H1 (cell line): ENCODE measurements around the gene CCNH. TPM values are rescaled to one million over a fixed set of nuclear protein-coding genes. Genes with fewer than 3 reads are reported as not detected.

ENCODE experiments used
- CTCF ChIA-PET: fragments of 300-600 bp; sonication (Branson Sonifier 250); formaldehyde crosslinking; loops from one replicate; lab custom pipeline; 2021; ENCODE audit not compliant: partially characterized antibody; lab: Charles Lee
- POLR2A ChIA-PET: fragments of 300-600 bp; sonication (Branson Sonifier 250); formaldehyde crosslinking; loops from one replicate; lab custom pipeline; 2021; ENCODE audit warnings: inconsistent platforms; ENCODE audit not compliant: partially characterized antibody; lab: Charles Lee
- DNase-seq, 2 experiments: peaks; one replicate each; pipeline versions ENCODE4 v3.0.0 to v3.0.0-alpha.2; 2010 to 2022; ENCODE audit warnings: low spot score in 2 of 2, low read depth in 1 of 2, mixed read lengths in 1 of 2
- FAIRE-seq: peaks from 2 replicates; lab custom pipeline; 2011; peaks lifted over from hg19 to GRCh38; lab: Jason Lieb, UNC
- H2AFZ ChIP-seq: 2 replicates; pipeline ENCODE4 v1.8.1; 2012; ENCODE audit warnings: low read length, inconsistent platforms
- H2AK5ac ChIP-seq: 2 replicates; pipeline ENCODE4 v1.6.1; 2013; ENCODE audit warnings: low read depth, low read length
- H2BK120ac ChIP-seq: replicated peaks from 2 replicates; pipeline ENCODE3; 2013; ENCODE audit warnings: low read depth, low read length, inconsistent platforms
- H2BK12ac ChIP-seq: 2 replicates; pipeline ENCODE4 v1.6.1; 2013; ENCODE audit warnings: low read depth, low read length
- H2BK15ac ChIP-seq: 2 replicates; pipeline ENCODE4 v1.6.1; 2013; ENCODE audit warnings: low read length
- H2BK20ac ChIP-seq: 2 replicates; pipeline ENCODE4 v1.6.1; 2013; ENCODE audit warnings: low read length
- H2BK5ac ChIP-seq: 2 replicates; pipeline ENCODE4 v1.6.1; 2013; ENCODE audit warnings: low read depth, low read length
- H3K14ac ChIP-seq: 2 replicates; pipeline ENCODE4 v1.6.1; 2013; ENCODE audit warnings: inconsistent platforms; ENCODE audit not compliant: insufficient read length
- H3K18ac ChIP-seq: 2 replicates; pipeline ENCODE4 v1.6.1; 2013; ENCODE audit warnings: low read length; ENCODE audit errors: extremely low read depth
- H3K23ac ChIP-seq: 2 replicates; pipeline ENCODE4 v1.6.1; 2013; ENCODE audit warnings: inconsistent platforms; ENCODE audit not compliant: insufficient read length
- H3K23me2 ChIP-seq: 2 replicates; pipeline ENCODE4 v1.6.1; 2013; ENCODE audit warnings: low read depth, low read length
- H3K27ac ChIP-seq: 2 replicates; pipeline ENCODE4 v1.6.1; 2011; ENCODE audit warnings: low read depth, low read length, inconsistent platforms
- H3K27me3 ChIP-seq, 4 experiments: replicated peaks in 1 of 4; 1 replicate in 1 of 4; 2 replicates in 3 of 4; pipeline versions ENCODE4 v1.6.1 to v1.8.1; 2011 to 2013; ENCODE audit warnings: low read length in 3 of 4, mild to moderate bottlenecking in 3 of 4, inconsistent platforms in 2 of 4, mixed read lengths in 2 of 4, moderate library complexity in 1 of 4; ENCODE audit not compliant: control insufficient read depth in 3 of 4, insufficient read depth in 3 of 4; ENCODE audit errors: extremely low read depth in 1 of 4
- H3K36me3 ChIP-seq, 4 experiments: 2 replicates each; pipeline versions ENCODE4 v1.6.1 to v1.8.1; 2011 to 2013; ENCODE audit warnings: mild to moderate bottlenecking in 4 of 4, low read length in 3 of 4, moderate library complexity in 2 of 4, control low read depth in 1 of 4, inconsistent platforms in 1 of 4; ENCODE audit not compliant: insufficient read depth in 4 of 4, control insufficient read depth in 2 of 4
- H3K4ac ChIP-seq: replicated peaks from 2 replicates; pipeline ENCODE3; 2013; ENCODE audit warnings: low read length, low read depth, mixed read lengths, inconsistent platforms; ENCODE audit not compliant: insufficient read length
- H3K4me1 ChIP-seq, 4 experiments: replicated peaks in 1 of 4; 1 replicate in 1 of 4; 2 replicates in 3 of 4; pipeline versions ENCODE4 v1.6.1 to v1.8.1; 2011 to 2013; ENCODE audit warnings: low read length in 3 of 4, inconsistent platforms in 2 of 4, mixed read lengths in 1 of 4; ENCODE audit not compliant: insufficient read depth in 4 of 4, control insufficient read depth in 3 of 4
- H3K4me2 ChIP-seq, 2 experiments: 2 replicates each; pipeline versions ENCODE4 v1.6.1 to v1.8.1; 2011 to 2013; ENCODE audit warnings: low read depth in 2 of 2, low read length in 2 of 2, control low read depth in 1 of 2, inconsistent platforms in 1 of 2, mild to moderate bottlenecking in 1 of 2; ENCODE audit not compliant: insufficient read depth in 1 of 2
- H3K4me3 ChIP-seq, 4 experiments: fragments of 200-600, 300-600 bp in 1 of 4; sonication (generic), shearing (Covaris generic), sonication (Bioruptor Twin) in 1 of 4; 2 replicates each; pipeline versions ENCODE4 v1.5.1 to v1.8.1; 2011 to 2016; ENCODE audit warnings: low read length in 4 of 4, low read depth in 3 of 4, control low read depth in 2 of 4, inconsistent platforms in 2 of 4, mild to moderate bottlenecking in 2 of 4, mixed read lengths in 1 of 4, moderate library complexity in 1 of 4; ENCODE audit not compliant: insufficient read depth in 2 of 4; ENCODE audit errors: extremely low read depth in 1 of 4
- H3K56ac ChIP-seq: replicated peaks from 2 replicates; pipeline ENCODE3; 2013; ENCODE audit warnings: low read depth, mild to moderate bottlenecking, mixed read lengths, low read length, inconsistent platforms; ENCODE audit not compliant: insufficient read length
- H3K79me1 ChIP-seq: 2 replicates; pipeline ENCODE4 v1.6.1; 2013; ENCODE audit warnings: low read depth, low read length, control low read depth
- H3K79me2 ChIP-seq, 2 experiments: 2 replicates each; pipeline versions ENCODE4 v1.6.1 to v1.8.1; 2012 to 2013; ENCODE audit warnings: low read length in 2 of 2, mild to moderate bottlenecking in 2 of 2, inconsistent platforms in 1 of 2; ENCODE audit not compliant: insufficient read depth in 2 of 2, control insufficient read depth in 1 of 2
- H3K9ac ChIP-seq, 4 experiments: replicated peaks in 1 of 4; 1 replicate in 1 of 4; 2 replicates in 3 of 4; pipeline versions ENCODE4 v1.6.1 to v1.8.1; 2011 to 2013; ENCODE audit warnings: low read depth in 3 of 4, low read length in 3 of 4, control low read depth in 2 of 4, mild to moderate bottlenecking in 2 of 4, moderate library complexity in 2 of 4, inconsistent platforms in 1 of 4; ENCODE audit errors: extremely low read depth in 1 of 4
- H3K9me3 ChIP-seq, 2 experiments: 2 replicates each; pipeline versions ENCODE4 v1.6.1 to v1.8.1; 2012 to 2013; ENCODE audit warnings: mild to moderate bottlenecking in 2 of 2, moderate library complexity in 2 of 2, control low read depth in 1 of 2, inconsistent platforms in 1 of 2, low read depth in 1 of 2, low read length in 1 of 2, mixed read lengths in 1 of 2; ENCODE audit not compliant: insufficient read depth in 2 of 2
- H4K20me1 ChIP-seq, 2 experiments: replicated peaks in 1 of 2; 2 replicates each; pipeline versions ENCODE3 to v1.8.1; 2011 to 2013; ENCODE audit warnings: inconsistent platforms in 2 of 2, low read length in 2 of 2, mild to moderate bottlenecking in 1 of 2; ENCODE audit not compliant: insufficient read depth in 2 of 2, control insufficient read depth in 1 of 2
- H4K5ac ChIP-seq: 2 replicates; pipeline ENCODE4 v1.6.1; 2013; ENCODE audit warnings: low read length, low read depth, mixed read lengths, inconsistent platforms; ENCODE audit not compliant: insufficient read length
- H4K8ac ChIP-seq: 2 replicates; pipeline ENCODE4 v1.8.0; 2013; ENCODE audit warnings: mild to moderate bottlenecking, moderate library complexity, low read length, inconsistent platforms; ENCODE audit not compliant: insufficient read depth; ENCODE audit errors: extremely low read depth
- H4K91ac ChIP-seq: replicated peaks from 2 replicates; pipeline ENCODE3; 2013; ENCODE audit warnings: low read length, mixed read lengths, inconsistent platforms; ENCODE audit not compliant: insufficient read length
- BACH1 ChIP-seq: IDR thresholded peaks from 2 replicates; pipeline ENCODE4 v1.6.1; 2012; ENCODE audit warnings: low read length, improper control_type of control experiment
- JUND ChIP-seq: IDR thresholded peaks from 2 replicates; pipeline ENCODE4 v1.6.1; 2011; ENCODE audit warnings: mild to moderate bottlenecking, improper control_type of control experiment, low read length
- POLR2AphosphoS5 ChIP-seq: IDR thresholded peaks from 2 replicates; pipeline ENCODE4 v1.6.1; 2011; ENCODE audit warnings: low read depth, low read length
- SIN3A ChIP-seq, 2 experiments: IDR thresholded peaks in 1 of 2; conservative IDR thresholded peaks in 1 of 2; 2 replicates each; pipeline ENCODE4 v1.6.1; 2011 to 2012; ENCODE audit warnings: low read length in 2 of 2, improper control_type of control experiment in 1 of 2, low read depth in 1 of 2, mild to moderate bottlenecking in 1 of 2
- SP1 ChIP-seq: IDR thresholded peaks from 2 replicates; pipeline ENCODE4 v1.6.1; 2011; ENCODE audit warnings: low read depth, low read length
- polyA plus RNA-seq, 7 experiments: library from polyadenylated mRNA; depleted of rRNA in 3 of 7; stranded (reverse) in 5 of 7; unstranded in 2 of 7; fragments of >200 nt in 5 of 7; fragments of 200-250 nt in 2 of 7; gene quantifications; 1 replicate in 5 of 7; 2 replicates in 1 of 7; 4 replicates in 1 of 7; pipeline versions ENCODE4 v1.2.1 to v1.2.3, GENCODE V29; 2011 to 2013; ENCODE audit warnings: missing spikeins in 2 of 7, mixed read lengths in 2 of 7
- total RNA-seq: library from RNA; stranded (reverse); fragmentation: NEBNext Ultra II Directional; extraction: Animal tissue kit (Norgen Biotek cat#: 25700); gene quantifications from 2 replicates; pipeline ENCODE4 v1.2.1, GENCODE V29; 2021

CCNH gene
- total and polyA plus RNA-seq, 2 of the 8 experiments (the other 6 are each of a cell fraction or from before 2014, with no cell fraction given) = 38.2 to 41.8 TPM

DNA sequence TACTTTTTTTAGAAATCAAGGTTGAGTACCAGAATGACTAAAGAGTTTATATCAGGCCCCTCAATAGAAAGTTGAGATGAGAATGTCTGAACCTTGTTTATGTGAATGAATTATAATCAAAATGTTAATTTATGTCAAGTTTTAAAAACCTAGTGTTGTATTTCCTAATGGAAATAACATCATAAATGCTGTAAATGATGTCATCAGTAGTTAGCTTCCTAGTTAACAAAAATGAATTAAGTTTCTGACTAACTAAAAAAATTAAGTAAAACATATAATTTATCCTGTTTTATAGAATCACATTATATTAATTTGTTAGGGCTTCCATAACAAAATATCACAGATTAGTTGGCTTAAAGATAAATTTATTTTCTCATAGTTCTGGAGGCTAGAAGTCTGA, 45.0 kb upstream of the CCNH start:
- H3K4me3 ChIP-seq = no peak overlapping the region
- DNase-seq = no peak
- H4K5ac ChIP-seq = no peak overlapping the region
- no peak overlapping the region for H3K23ac ChIP-seq
- no peak overlapping the region for H2BK12ac ChIP-seq
- H3K4me1 ChIP-seq = no peaks in the 10 kb centered on the region
- no peaks in the 10 kb centered on the region; a peak in 1 of 8 replicates for H3K36me3 ChIP-seq
- H2AFZ ChIP-seq = no peak overlapping the region
- no peak overlapping the region for H3K4me2 ChIP-seq
- no peak overlapping the region for H3K56ac ChIP-seq
- no peak overlapping the region for H3K27ac ChIP-seq
- H4K91ac ChIP-seq = no peak overlapping the region
- H3K4ac ChIP-seq = no peak overlapping the region
- TF ChIP-seq JUND = no peak
- TF ChIP-seq SIN3A (conservative IDR thresholded peaks at IDR 0.05 in 1 of 2, IDR thresholded peaks at IDR 0.05 in 1 of 2; ENCODE audit: low read depth in 1 of 2, low read length in 2 of 2) = no peak
- no peak for TF ChIP-seq BACH1
- TF ChIP-seq SP1 = no peak
- no peak for TF ChIP-seq POLR2AphosphoS5
- TF ChIP-seq, all 59 proteins: peak for 0
- no peak overlapping the region for H2BK15ac ChIP-seq
- POLR2A ChIA-PET = no interaction called here
- no peaks in the 10 kb centered on the region for H3K79me2 ChIP-seq
- H3K23me2 ChIP-seq = no peaks in the 10 kb centered on the region
- H2AK5ac ChIP-seq = no peak overlapping the region
- no peak overlapping the region for H3K18ac ChIP-seq
- H2BK5ac ChIP-seq = no peak overlapping the region
- CTCF ChIA-PET = no interaction called here
- no peaks in the 10 kb centered on the region for H3K27me3 ChIP-seq
- no peak overlapping the region for H4K8ac ChIP-seq
- no peak for FAIRE-seq
- no peaks in the 10 kb centered on the region for H4K20me1 ChIP-seq
- H3K9me3 ChIP-seq = no peaks in the 10 kb centered on the region
- no peak overlapping the region for H3K9ac ChIP-seq
- H2BK20ac ChIP-seq = no peak overlapping the region
- H2BK120ac ChIP-seq = no peak overlapping the region
- H3K79me1 ChIP-seq = no peaks in the 10 kb centered on the region
- no peak overlapping the region for H3K14ac ChIP-seq
